Neural cell (in vitro differentiated cells): Measurements from ENCODE around the gene HSFX3.

Experiments used
- MXI1 ChIP-seq: fragments of 450-650 bp; conservative IDR thresholded peaks from 2 replicates; pipeline ENCODE4 v1.6.1; 2014; ENCODE audit warnings: antibody characterized with exemption, mild to moderate bottlenecking; ENCODE audit not compliant: poor library complexity, severe bottlenecking
- TAF1 ChIP-seq: IDR thresholded peaks from 2 replicates; pipeline ENCODE4 v1.6.1; 2012; ENCODE audit warnings: low read depth
- TF ChIP-seq, protein P1 (sequence below): fragments of 450-650 bp; IDR thresholded peaks from 2 replicates; pipeline ENCODE4 v1.5.1; 2014; ENCODE audit warnings: antibody characterized with exemption, mild to moderate bottlenecking, moderate library complexity; ENCODE audit not compliant: poor library complexity, severe bottlenecking

DNA sequence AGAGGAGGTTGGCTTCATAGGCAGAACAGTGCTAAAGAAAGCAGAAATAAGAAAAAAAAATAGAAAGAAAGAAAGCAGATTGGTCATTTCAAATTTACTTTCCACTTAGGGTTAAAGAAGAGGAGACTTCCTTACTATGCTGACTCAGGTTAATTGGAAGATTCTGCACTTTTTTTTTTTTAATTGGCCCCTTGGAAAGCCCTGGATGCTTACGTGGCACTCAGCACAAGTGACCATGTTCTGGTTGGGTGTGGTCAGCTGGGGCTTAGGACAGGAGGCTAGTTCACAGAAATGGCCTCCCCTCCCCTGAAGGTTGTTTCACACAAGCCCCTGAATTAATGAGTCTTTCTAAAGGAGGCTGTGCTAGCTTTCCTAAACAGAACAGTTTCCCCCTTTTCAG lies 23.0 kb upstream of the HSFX3 start:
- TF ChIP-seq MXI1 (no peak), TAF1 (no peak)
- TF ChIP-seq, protein P1, sequence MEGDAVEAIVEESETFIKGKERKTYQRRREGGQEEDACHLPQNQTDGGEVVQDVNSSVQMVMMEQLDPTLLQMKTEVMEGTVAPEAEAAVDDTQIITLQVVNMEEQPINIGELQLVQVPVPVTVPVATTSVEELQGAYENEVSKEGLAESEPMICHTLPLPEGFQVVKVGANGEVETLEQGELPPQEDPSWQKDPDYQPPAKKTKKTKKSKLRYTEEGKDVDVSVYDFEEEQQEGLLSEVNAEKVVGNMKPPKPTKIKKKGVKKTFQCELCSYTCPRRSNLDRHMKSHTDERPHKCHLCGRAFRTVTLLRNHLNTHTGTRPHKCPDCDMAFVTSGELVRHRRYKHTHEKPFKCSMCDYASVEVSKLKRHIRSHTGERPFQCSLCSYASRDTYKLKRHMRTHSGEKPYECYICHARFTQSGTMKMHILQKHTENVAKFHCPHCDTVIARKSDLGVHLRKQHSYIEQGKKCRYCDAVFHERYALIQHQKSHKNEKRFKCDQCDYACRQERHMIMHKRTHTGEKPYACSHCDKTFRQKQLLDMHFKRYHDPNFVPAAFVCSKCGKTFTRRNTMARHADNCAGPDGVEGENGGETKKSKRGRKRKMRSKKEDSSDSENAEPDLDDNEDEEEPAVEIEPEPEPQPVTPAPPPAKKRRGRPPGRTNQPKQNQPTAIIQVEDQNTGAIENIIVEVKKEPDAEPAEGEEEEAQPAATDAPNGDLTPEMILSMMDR = no peak
